Right lobe of liver (tissue), 6 donors: ENCODE measurements around the gene SPAM1. TPM values are rescaled to one million over a fixed set of nuclear protein-coding genes. Genes with fewer than 3 reads are reported as not detected.

Experiments
- ATAC-seq, 4 donors: fragments of 200-7000 bp; cut with Tn5 transposase; one replicate each; pipeline ENCODE4 v1.9.1; 2020; ENCODE audit warnings: mild to moderate bottlenecking in 4 of 4, moderate library complexity in 4 of 4
- DNase-seq, 3 donors: peaks; one replicate each; pipeline ENCODE4 v3.0.0-alpha.2; 2020
- H3K27ac ChIP-seq, 3 donors: fragments of 200-600 bp; one replicate each; pipeline ENCODE4 v1.8.0; 2022
- H3K27me3 ChIP-seq, 2 donors: fragments of 200-600 bp; one replicate each; pipeline ENCODE4 v1.8.0; 2022
- H3K36me3 ChIP-seq, 4 donors: fragments of 200-600 bp; sonication (generic) in 1 of 4; one replicate each; pipeline versions ENCODE4 v1.5.1 to v1.8.0; 2017 to 2022; ENCODE audit warnings: control low read depth in 1 of 4
- H3K4me1 ChIP-seq, 4 donors: fragments of 200-600 bp; sonication (generic) in 1 of 4; one replicate each; pipeline versions ENCODE4 v1.5.1 to v1.8.0; 2017 to 2022; ENCODE audit warnings: control low read depth in 1 of 4
- H3K4me3 ChIP-seq, 3 donors: fragments of 200-600 bp; one replicate each; pipeline ENCODE4 v1.8.0; 2022
- H3K9me3 ChIP-seq, 4 donors: fragments of 200-600 bp; sonication (generic) in 1 of 4; one replicate each; pipeline versions ENCODE4 v1.5.1 to v1.8.0; 2017 to 2022; ENCODE audit warnings: control low read depth in 1 of 4
- CTCF ChIP-seq, 4 donors: fragments of 200-600 bp in 3 of 4; fragments of 450-650 bp in 1 of 4; IDR thresholded peaks; one replicate each; pipeline versions ENCODE4 v1.5.1 to v1.8.0; 2016 to 2022; ENCODE audit warnings: antibody characterized with exemption in 4 of 4, mild to moderate bottlenecking in 2 of 4
- POLR2A ChIP-seq: fragments of 450-650 bp; IDR thresholded peaks from one replicate; pipeline ENCODE4 v1.6.1; 2017; ENCODE audit warnings: antibody characterized with exemption, mild to moderate bottlenecking
- WGBS: methylation state at CpG from one replicate; pipeline ENCODE4 v1.1.6; 2018; ENCODE audit warnings: low coverage, low lambda C conversion rate; ENCODE audit not compliant: insufficient coverage; ENCODE audit errors: missing lambda C conversion rate; 5-methylcytosine and 5-hydroxymethylcytosine counted together
- intact Hi-C, 2 donors: fragments of 100-400 bp; cut with DNase I; formaldehyde crosslinking; loops; one replicate each; pipeline versions ENCODE4 v1.11.2 to v1.14.1; 2022
- total RNA-seq, 6 experiments: library from RNA; depleted of rRNA in 2 of 6; stranded (reverse); fragments of >200 nt in 2 of 6; fragmentation: NEBNext Ultra II Directional in 3 of 6; extraction: Animal tissue kit (Norgen Biotek cat#: 25700) in 3 of 6; gene quantifications; one replicate each; pipeline versions ENCODE4 v1.1.0 to v1.2.4, GENCODE V29; 2016 to 2023
- donor health status: DM: no; HTN: yes; CAD: no.
- donor health status: DM: no; HTN: no; CAD: no.
- donor health status: DM: no; HTN: no; CAD: no.
- donor health status: DM: no; HTN: yes; CAD: no.
- donor health status: DM: no; HTN: yes; CAD: no.

The SPAM1 gene
- total RNA-seq, 6 experiments from 2014 or later = not detected

GRCh38 chr7:123929655-123930054 lies 4.6 kb downstream of the SPAM1 start:
- Histone ChIP-seq H3K4me3 (no peak overlapping the region), H3K4me1 (no peaks in the 10 kb centered on the region), H3K36me3 (no peaks in the 10 kb centered on the region), H3K27me3 (no peaks in the 10 kb centered on the region), H3K27ac (no peak overlapping the region), H3K9me3 (no peaks in the 10 kb centered on the region)
- intact Hi-C loops = no loop called here
- no peak for TF ChIP-seq CTCF (IDR thresholded peaks at IDR 0.05)
- TF ChIP-seq POLR2A = no peak
- ATAC-seq = no peak
- DNase-seq = no peak
- WGBS = 31% methylated on average over 2 of the region's 2 CpGs

- Histone ChIP-seq H3K4me3 (no peak overlapping the region), H3K9me3 (peaks cover 0 to 3% (median 0%) of the 10 kb centered on the region in 4 donors), H3K36me3 (no peaks in the 10 kb centered on the region), H3K27me3 (no peaks in the 10 kb centered on the region), H3K27ac (no peak overlapping the region), H3K4me1 (no peaks in the 10 kb centered on the region)
- no peak for ATAC-seq
- TF ChIP-seq POLR2A (no peak), CTCF (IDR thresholded peaks at IDR 0.05) (no peak)
- no peak for DNase-seq
- intact Hi-C loops = no loop called here
- 25% methylated on average over 1 of the region's 1 CpG for WGBS
These were observed 10.7 kb downstream of the SPAM1 start for GRCh38 chr7:123935436-123936381.

- no peak for TF ChIP-seq POLR2A
- TF ChIP-seq CTCF (IDR thresholded peaks at IDR 0.05) = no peak
- no peak for ATAC-seq
- Histone ChIP-seq H3K9me3 (peaks cover 0 to 3% (median 0%) of the 10 kb centered on the region in 4 donors), H3K27ac (no peak overlapping the region), H3K27me3 (no peaks in the 10 kb centered on the region), H3K4me3 (no peak overlapping the region), H3K36me3 (no peaks in the 10 kb centered on the region), H3K4me1 (no peaks in the 10 kb centered on the region)
- intact Hi-C loops = no loop called here
- DNase-seq = no peak
- WGBS = 50% methylated on average over 2 of the region's 2 CpGs
These were observed 11.3 kb downstream of the SPAM1 start for GRCh38 chr7:123936388-123936787.

GRCh38 chr7:123939784-123940183 lies 14.7 kb downstream of the SPAM1 start:
- DNase-seq = no peak
- no peak for TF ChIP-seq POLR2A

More at GRCh38 chr7:123939784-123940183, 14.7 kb downstream of the SPAM1 start:
- no peaks in the 10 kb centered on the region for H3K36me3 ChIP-seq
- 47% methylated on average over 3 of the region's 3 CpGs for WGBS
- intact Hi-C loops = no loop called here
- no peak overlapping the region for H3K4me3 ChIP-seq
- H3K4me1 ChIP-seq = no peaks in the 10 kb centered on the region
- no peak for ATAC-seq
- H3K27ac ChIP-seq = no peak overlapping the region
- H3K9me3 ChIP-seq = peaks cover 0 to 3% (median 0%) of the 10 kb centered on the region in 4 donors
- H3K27me3 ChIP-seq = no peaks in the 10 kb centered on the region
